Activated naive CD4-positive, alpha-beta T cell treated with anti-CD3 and anti-CD28 coated beads, Interleukin-2, amount 10 ng/mL, durations not matched to agents 7 days and 5 days (primary cell): ENCODE data around the gene POGLUT2.

Experiments
- CTCF ChIA-PET: fragments of 350-600 bp; sonication (Branson Sonifier 250); formaldehyde crosslinking; loops from one replicate; lab custom pipeline; 2021; ENCODE audit warnings: antibody characterized with exemption; lab: Charles Lee
- DNase-seq: peaks from one replicate; pipeline ENCODE4 v3.0.0-alpha.2; 2020
- H3K27ac Mint-ChIP-seq: one replicate; pipeline ENCODE4 v1.8.0; 2021; ENCODE audit warnings: mild to moderate bottlenecking, moderate library complexity, mixed read lengths
- H3K27me3 Mint-ChIP-seq: one replicate; pipeline ENCODE4 v1.8.0; 2021; ENCODE audit warnings: mild to moderate bottlenecking, mixed read lengths
- H3K36me3 Mint-ChIP-seq: one replicate; pipeline ENCODE4 v1.8.0; 2021; ENCODE audit warnings: mixed read lengths
- H3K4me1 Mint-ChIP-seq: one replicate; pipeline ENCODE4 v1.8.0; 2021; ENCODE audit warnings: mixed read lengths
- H3K4me3 Mint-ChIP-seq: one replicate; pipeline ENCODE4 v1.8.0; 2021; ENCODE audit warnings: mild to moderate bottlenecking, moderate library complexity, mixed read lengths
- H3K9me3 Mint-ChIP-seq: one replicate; pipeline ENCODE4 v1.8.0; 2021; ENCODE audit warnings: mixed read lengths

Gene POGLUT2

GRCh38 chr13:102798581-102799425, at the start of gene POGLUT2, which contains the start of gene BIVM:
POGLUT2 (minus strand) TSS chr13:102798976; CDS start chr13:102798670, 306 bp downstream.
BIVM (plus strand) TSS chr13:102799119; CDS start chr13:102807268, 8,149 bp downstream.
- Mint-ChIP-seq H3K27me3 (peaks cover 9% of the 10 kb centered on the region), H3K36me3 (peaks cover 9% of the 10 kb centered on the region), H3K27ac (peak within 1 kb of the TSS; percentile 85), H3K4me3 (peak within 1 kb of the TSS; percentile 93), H3K9me3 (no peaks in the 10 kb centered on the region), H3K4me1 (peaks cover 44% of the 10 kb centered on the region)
- peak; percentile 91 for DNase-seq
- CTCF ChIA-PET, result interaction anchor here (1.2 to 2.0 kb wide), 4 partner anchors 25 to 207 kb away, joined by 3 to 11 read pairs (median 7); partner anchors contain the start of genes ERCC5 and TEX30

GRCh38 chr13:102847272-102848234, 48.8 kb upstream of the POGLUT2 start:
- no peaks in the 10 kb centered on the region for H3K9me3 Mint-ChIP-seq
- H3K27me3 Mint-ChIP-seq, result no peaks in the 10 kb centered on the region
- peak; percentile 28 for DNase-seq
- peak overlapping the region; percentile 99 for H3K27ac Mint-ChIP-seq
- CTCF ChIA-PET, result interaction anchor here (0.6 to 4.0 kb wide), 7 partner anchors 74 to 1017 kb away, joined by 3 to 38 read pairs (median 5); partner anchors contain the start of gene TEX30
- peaks cover 18% of the 10 kb centered on the region for H3K36me3 Mint-ChIP-seq
- peaks cover 49% of the 10 kb centered on the region for H3K4me1 Mint-ChIP-seq
- H3K4me3 Mint-ChIP-seq, result peak overlapping the region; percentile 95

- Mint-ChIP-seq H3K27me3 (no peaks in the 10 kb centered on the region), H3K36me3 (peaks cover 16% of the 10 kb centered on the region), H3K9me3 (no peaks in the 10 kb centered on the region), H3K4me3 (peak overlapping the region; percentile 95), H3K4me1 (peaks cover 48% of the 10 kb centered on the region), H3K27ac (peak overlapping the region; percentile 99)
- peak; percentile 66 for DNase-seq
- CTCF ChIA-PET, result interaction anchor here (0.7 to 4.0 kb wide), 9 partner anchors 24 to 290 kb away, joined by 3 to 38 read pairs (median 7); partner anchors contain the start of gene TPP2
These were observed 47.7 kb upstream of the POGLUT2 start for GRCh38 chr13:102846261-102847015.

- peaks cover 48% of the 10 kb centered on the region for H3K4me1 Mint-ChIP-seq
- H3K27me3 Mint-ChIP-seq, result no peaks in the 10 kb centered on the region
- DNase-seq, result peak; percentile 96
- H3K4me3 Mint-ChIP-seq, result peak within 1 kb of the TSS; percentile 95
- H3K36me3 Mint-ChIP-seq, result peaks cover 16% of the 10 kb centered on the region
- CTCF ChIA-PET, result interaction anchor here (0.7 to 4.0 kb wide), 12 partner anchors 9 to 290 kb away, joined by 3 to 38 read pairs (median 4); partner anchors contain the start of genes BIVM, POGLUT2 and TPP2
- no peaks in the 10 kb centered on the region for H3K9me3 Mint-ChIP-seq
- peak within 1 kb of the TSS; percentile 99 for H3K27ac Mint-ChIP-seq
These were observed 47.0 kb upstream of the POGLUT2 start, which contains the start of gene ERCC5 for GRCh38 chr13:102845630-102846260. ERCC5 (plus strand) TSS chr13:102846032; CDS start chr13:102846267, 235 bp downstream.

GRCh38 chr13:102845289-102845629, 46.5 kb upstream of the POGLUT2 start:
- Mint-ChIP-seq H3K27ac (peak overlapping the region; percentile 99), H3K4me3 (peak overlapping the region; percentile 95), H3K9me3 (no peaks in the 10 kb centered on the region), H3K36me3 (peaks cover 13% of the 10 kb centered on the region), H3K27me3 (no peaks in the 10 kb centered on the region), H3K4me1 (peaks cover 43% of the 10 kb centered on the region)
- DNase-seq, result no peak
- CTCF ChIA-PET, result interaction anchor here (1.1 to 2.3 kb wide), 8 partner anchors 9 to 289 kb away, joined by 3 to 23 read pairs (median 6); partner anchors contain the start of genes BIVM, POGLUT2 and TPP2

- no peak for DNase-seq
- CTCF ChIA-PET, result no interaction called here
- Mint-ChIP-seq H3K27ac (no peak overlapping the region), H3K4me3 (no peak overlapping the region), H3K27me3 (no peaks in the 10 kb centered on the region), H3K9me3 (no peaks in the 10 kb centered on the region), H3K4me1 (peaks cover 4% of the 10 kb centered on the region), H3K36me3 (peaks cover 10% of the 10 kb centered on the region)
These were observed 40.7 kb upstream of the POGLUT2 start for GRCh38 chr13:102839462-102839861.

GRCh38 chr13:102838982-102839381, 40.2 kb upstream of the POGLUT2 start:
- Mint-ChIP-seq H3K9me3 (no peaks in the 10 kb centered on the region), H3K4me1 (peaks cover 1% of the 10 kb centered on the region), H3K36me3 (peaks cover 10% of the 10 kb centered on the region), H3K27ac (no peak overlapping the region), H3K27me3 (no peaks in the 10 kb centered on the region), H3K4me3 (no peak overlapping the region)
- DNase-seq, result no peak
- CTCF ChIA-PET, result no interaction called here

- H3K9me3 Mint-ChIP-seq, result no peaks in the 10 kb centered on the region
- DNase-seq, result no peak
- peaks cover 10% of the 10 kb centered on the region for H3K36me3 Mint-ChIP-seq
- H3K27me3 Mint-ChIP-seq, result no peaks in the 10 kb centered on the region
- CTCF ChIA-PET, result no interaction called here
- no peaks in the 10 kb centered on the region for H3K4me1 Mint-ChIP-seq
- H3K27ac Mint-ChIP-seq, result no peak overlapping the region
- no peak overlapping the region for H3K4me3 Mint-ChIP-seq
These were observed 39.5 kb upstream of the POGLUT2 start for GRCh38 chr13:102838273-102838672.

- Mint-ChIP-seq H3K9me3 (no peaks in the 10 kb centered on the region), H3K4me3 (no peak overlapping the region), H3K36me3 (peaks cover 13% of the 10 kb centered on the region), H3K27me3 (no peaks in the 10 kb centered on the region), H3K4me1 (no peaks in the 10 kb centered on the region), H3K27ac (no peak overlapping the region)
- no peak for DNase-seq
- CTCF ChIA-PET, result interaction anchor here (0.6 to 1.4 kb wide), 3 partner anchors 9 to 77 kb away, joined by 3 read pairs; partner anchors contain the start of gene ERCC5
These were observed 37.7 kb upstream of the POGLUT2 start for GRCh38 chr13:102836471-102836870.

GRCh38 chr13:102830646-102831045, 31.9 kb upstream of the POGLUT2 start:
- H3K4me1 Mint-ChIP-seq, result no peaks in the 10 kb centered on the region
- CTCF ChIA-PET, result no interaction called here
- H3K9me3 Mint-ChIP-seq, result no peaks in the 10 kb centered on the region
- no peaks in the 10 kb centered on the region for H3K27me3 Mint-ChIP-seq
- H3K4me3 Mint-ChIP-seq, result no peak overlapping the region
- peaks cover 9% of the 10 kb centered on the region for H3K36me3 Mint-ChIP-seq
- DNase-seq, result no peak
- H3K27ac Mint-ChIP-seq, result no peak overlapping the region

- no peaks in the 10 kb centered on the region for H3K4me1 Mint-ChIP-seq
- no peak for DNase-seq
- CTCF ChIA-PET, result no interaction called here
- H3K9me3 Mint-ChIP-seq, result no peaks in the 10 kb centered on the region
- no peak overlapping the region for H3K27ac Mint-ChIP-seq
- no peak overlapping the region for H3K4me3 Mint-ChIP-seq
- no peaks in the 10 kb centered on the region for H3K27me3 Mint-ChIP-seq
- peaks cover 12% of the 10 kb centered on the region for H3K36me3 Mint-ChIP-seq
These were observed 27.3 kb upstream of the POGLUT2 start for GRCh38 chr13:102825921-102826706.

GRCh38 chr13:102825400-102825799, 26.6 kb upstream of the POGLUT2 start:
- no peaks in the 10 kb centered on the region for H3K4me1 Mint-ChIP-seq
- H3K36me3 Mint-ChIP-seq, result peaks cover 14% of the 10 kb centered on the region
- no peak for DNase-seq
- no peak overlapping the region for H3K4me3 Mint-ChIP-seq
- H3K9me3 Mint-ChIP-seq, result no peaks in the 10 kb centered on the region
- H3K27ac Mint-ChIP-seq, result no peak overlapping the region
- CTCF ChIA-PET, result no interaction called here
- H3K27me3 Mint-ChIP-seq, result no peaks in the 10 kb centered on the region
